Mucosa of descending colon (tissue), 3 donors: ENCODE data around the gene RPL3. TPM values are rescaled to one million over a fixed set of nuclear protein-coding genes. Genes with fewer than 3 reads are reported as not detected.
A peak's percentile ranks its signal among the peaks of the same experiment; 100 is the strongest.

Experiments
- ATAC-seq: fragments of 200-7000 bp; cut with Tn5 transposase; one replicate; pipeline ENCODE4 v1.9.1; 2020; ENCODE audit warnings: mild to moderate bottlenecking, moderate library complexity
- DNase-seq, 3 donors: peaks; one replicate each; pipeline ENCODE4 v3.0.0-alpha.2; 2020
- H3K36me3 ChIP-seq: fragments of 200-600 bp; one replicate; pipeline ENCODE4 v1.8.0; 2021; ENCODE audit warnings: low read depth, mild to moderate bottlenecking
- H3K4me1 ChIP-seq: fragments of 200-600 bp; one replicate; pipeline ENCODE4 v1.8.0; 2021; ENCODE audit warnings: low read depth, mild to moderate bottlenecking
- H3K4me3 ChIP-seq: fragments of 200-600 bp; one replicate; pipeline ENCODE4 v1.8.0; 2021; ENCODE audit warnings: mild to moderate bottlenecking
- H3K9me3 ChIP-seq: fragments of 200-600 bp; one replicate; pipeline ENCODE4 v1.8.0; 2021; ENCODE audit warnings: mild to moderate bottlenecking
- CTCF ChIP-seq: fragments of 200-600 bp; IDR thresholded peaks from one replicate; pipeline ENCODE4 v1.8.0; 2022; ENCODE audit warnings: antibody characterized with exemption, mild to moderate bottlenecking
- intact Hi-C, 2 donors: fragments of 100-400 bp; cut with DNase I in 1 of 2; cut with micrococcal nuclease in 1 of 2; formaldehyde crosslinking; loops; one replicate each; pipeline versions ENCODE4 v1.11.0 to v1.11.1; 2022; cut with DNase I, micrococcal nuclease
- total RNA-seq, 3 donors: library from RNA; stranded (reverse); fragmentation: NEBNext Ultra II Directional in 2 of 3; extraction: Animal tissue kit (Norgen Biotek cat#: 25700) in 2 of 3; gene quantifications; one replicate each; pipeline versions ENCODE4 v1.2.1 to v1.2.4, GENCODE V29; 2021 to 2023
- donor health status: DM: no; HTN: no; CAD: no; lungs with moderate emphysema.
- donor health status: DM: no; HTN: no; CAD: no.
- donor health status: DM: no; HTN: yes; CAD: no.

The RPL3 gene
- total RNA-seq, 3 donors from 2014 or later, result 1,561 to 1,749 (median 1,709) TPM

- H3K4me1 ChIP-seq, result no peaks in the 10 kb centered on the region
- H3K9me3 ChIP-seq, result no peaks in the 10 kb centered on the region
- DNase-seq, result no peak
- no peaks in the 10 kb centered on the region for H3K36me3 ChIP-seq
- no peak for ATAC-seq
- no peak for TF ChIP-seq CTCF
- no peak overlapping the region for H3K4me3 ChIP-seq
- intact Hi-C loops, result no loop called here
These were observed 49.1 kb downstream of the RPL3 start for GRCh38 chr22:39270280-39270679.

- no peak for TF ChIP-seq CTCF
- intact Hi-C loops, result no loop called here
- no peaks in the 10 kb centered on the region for H3K9me3 ChIP-seq
These were observed 50.2 kb downstream of the RPL3 start for GRCh38 chr22:39269095-39269790.

GRCh38 chr22:39268645-39269044, 50.8 kb downstream of the RPL3 start:
- Histone ChIP-seq H3K4me1 (no peaks in the 10 kb centered on the region), H3K36me3 (no peaks in the 10 kb centered on the region), H3K9me3 (no peaks in the 10 kb centered on the region), H3K4me3 (no peak overlapping the region)
- no peak for ATAC-seq
- DNase-seq, result no peak
- intact Hi-C loops, result no loop called here
- no peak for TF ChIP-seq CTCF

More at GRCh38 chr22:39269095-39269790, 50.2 kb downstream of the RPL3 start:
- ATAC-seq (no peak), DNase-seq (no peak)
- Histone ChIP-seq H3K4me3 (no peak overlapping the region), H3K4me1 (no peaks in the 10 kb centered on the region), H3K36me3 (no peaks in the 10 kb centered on the region)

- no peak for TF ChIP-seq CTCF
- H3K9me3 ChIP-seq, result no peaks in the 10 kb centered on the region
- H3K4me1 ChIP-seq, result no peaks in the 10 kb centered on the region
- intact Hi-C loops, result no loop called here
- H3K36me3 ChIP-seq, result no peaks in the 10 kb centered on the region
- no peak overlapping the region for H3K4me3 ChIP-seq
- DNase-seq (no peak), ATAC-seq (no peak)
These were observed 51.4 kb downstream of the RPL3 start for GRCh38 chr22:39267974-39268373.

GRCh38 chr22:39266398-39267030, 52.9 kb downstream of the RPL3 start:
- H3K36me3 ChIP-seq, result no peaks in the 10 kb centered on the region
- TF ChIP-seq CTCF, result no peak
- H3K9me3 ChIP-seq, result peaks cover 1% of the 10 kb centered on the region
- ATAC-seq, result peak; percentile 39
- peak in 1 of 3 donors; percentile 17 for DNase-seq
- H3K4me1 ChIP-seq, result no peaks in the 10 kb centered on the region
- H3K4me3 ChIP-seq, result no peak overlapping the region
- intact Hi-C loops, result no loop called here
